Vagina (tissue), 2 donors: ENCODE data around the gene TDRD6. TPM values are rescaled to one million over a fixed set of nuclear protein-coding genes. Genes with fewer than 3 reads are reported as not detected.

Source experiments
- DNase-seq, 2 donors: peaks; one replicate each; pipeline ENCODE4 v3.0.0-alpha.2; 2017; ENCODE audit errors: extremely low spot score in 2 of 2
- H3K27ac ChIP-seq: fragments of 200-600 bp; sonication (generic); one replicate; pipeline ENCODE4 v1.5.1; 2019
- H3K27me3 ChIP-seq: fragments of 200-600 bp; sonication (generic); one replicate; pipeline ENCODE4 v1.5.1; 2019
- H3K36me3 ChIP-seq, 2 donors: fragments of 200-600 bp; sonication (generic); one replicate each; pipeline ENCODE4 v1.5.1; 2017 to 2019
- H3K4me1 ChIP-seq: fragments of 200-600 bp; sonication (generic); one replicate; pipeline ENCODE4 v1.5.1; 2019
- H3K4me3 ChIP-seq, 2 donors: fragments of 200-600 bp; sonication (generic); 1 replicate in 1 of 2; 2 replicates in 1 of 2; pipeline ENCODE4 v1.5.1; 2016 to 2019
- H3K9me3 ChIP-seq: fragments of 200-600 bp; sonication (generic); one replicate; pipeline ENCODE4 v1.5.1; 2019
- POLR2A ChIP-seq, 2 donors: fragments of 450-650 bp; IDR thresholded peaks; one replicate each; pipeline ENCODE4 v1.6.1; 2017; ENCODE audit warnings: antibody characterized with exemption in 2 of 2, mild to moderate bottlenecking in 2 of 2, moderate library complexity in 2 of 2
- POLR2AphosphoS5 ChIP-seq, 2 donors: sonication (generic); formaldehyde crosslinking; IDR thresholded peaks; one replicate each; pipeline ENCODE4 v1.9.0; 2017; ENCODE audit warnings: antibody characterized with exemption in 2 of 2, mild to moderate bottlenecking in 2 of 2, low read depth in 1 of 2; ENCODE audit not compliant: insufficient read depth in 1 of 2
- intact Hi-C: fragments of 100-400 bp; cut with DNase I; formaldehyde crosslinking; loops from one replicate; pipeline ENCODE4 v1.15.1; 2023
- total RNA-seq: library from RNA; depleted of rRNA; stranded (reverse); fragments of >200 nt; gene quantifications from one replicate; pipeline ENCODE4 v1.2.3, GENCODE V29; 2016
- TF ChIP-seq, protein P1 (sequence below), 3 experiments: fragments of 450-650 bp in 2 of 3; fragments of 200-600 bp in 1 of 3; sonication (generic) in 1 of 3; IDR thresholded peaks; one replicate each; pipeline ENCODE4 v1.5.1; 2017 to 2019; ENCODE audit warnings: antibody characterized with exemption in 3 of 3, mild to moderate bottlenecking in 2 of 3, moderate library complexity in 2 of 3

Gene TDRD6
- total RNA-seq, 1 donor from 2014 or later: 0.49 TPM

DNA sequence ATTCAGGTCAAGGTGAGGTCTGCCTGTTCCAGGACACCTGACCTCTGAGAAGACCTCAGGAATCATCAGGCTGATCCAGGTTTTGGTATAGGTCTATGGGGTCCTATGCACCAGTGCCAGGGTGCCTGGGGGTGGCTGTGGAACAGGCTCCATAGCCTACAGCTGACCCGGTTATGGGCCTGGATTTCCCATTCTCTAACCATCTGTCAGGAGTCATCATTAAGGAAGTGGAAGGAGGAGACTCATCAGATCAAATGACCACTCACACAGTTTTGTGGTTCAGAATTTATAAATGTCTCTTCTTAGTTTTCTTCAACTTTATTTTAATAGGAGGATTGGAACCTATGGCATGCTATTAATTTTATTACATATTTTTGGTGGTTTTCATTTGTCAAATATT is 32.7 kb downstream of the TDRD6 start:
- TF ChIP-seq POLR2A (IDR thresholded peaks at IDR 0.05): no peak
- Histone ChIP-seq H3K4me1 (no peaks in the 10 kb centered on the region), H3K9me3 (no peaks in the 10 kb centered on the region), H3K36me3 (no peaks in the 10 kb centered on the region), H3K27ac (no peak overlapping the region), H3K27me3 (no peaks in the 10 kb centered on the region), H3K4me3 (no peak overlapping the region)
- intact Hi-C loops: no loop called here
- DNase-seq: no peak

DNA sequence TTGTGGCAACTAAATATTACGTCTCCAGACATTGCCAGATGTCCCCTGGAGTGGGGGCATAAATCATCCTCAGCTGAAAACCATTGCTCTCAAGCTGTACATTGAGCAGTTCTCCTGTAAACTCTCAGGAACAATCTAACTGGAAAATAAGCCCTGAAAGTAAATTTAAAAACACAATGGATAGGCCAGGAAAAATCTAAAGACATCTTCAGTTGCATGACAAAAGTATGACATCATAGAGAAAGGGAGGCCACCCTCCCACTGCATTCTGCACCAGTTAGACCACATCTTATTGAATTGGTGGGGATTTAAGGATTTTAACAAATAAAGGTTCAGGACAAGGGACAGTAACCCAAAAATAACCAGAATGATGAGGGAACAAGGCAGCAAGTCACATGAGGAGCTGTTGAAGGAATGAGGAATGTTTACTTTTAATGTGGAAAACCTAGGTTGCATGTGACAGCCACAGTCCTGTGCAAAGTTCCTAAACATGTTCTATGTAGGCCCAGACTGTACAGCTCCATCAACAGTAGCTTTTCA is 42.2 kb downstream of the TDRD6 start:
- TF ChIP-seq POLR2AphosphoS5 (IDR thresholded peaks at IDR 0.05; ENCODE audit: insufficient read depth in 1 of 2, low read depth in 1 of 2) (no peak), POLR2A (IDR thresholded peaks at IDR 0.05) (no peak)
- intact Hi-C loops: no loop called here
- Histone ChIP-seq H3K27me3 (no peaks in the 10 kb centered on the region), H3K27ac (no peak overlapping the region), H3K9me3 (no peaks in the 10 kb centered on the region), H3K4me1 (peaks cover 7% of the 10 kb centered on the region), H3K4me3 (no peak overlapping the region), H3K36me3 (no peaks in the 10 kb centered on the region)
- DNase-seq: no peak

DNA sequence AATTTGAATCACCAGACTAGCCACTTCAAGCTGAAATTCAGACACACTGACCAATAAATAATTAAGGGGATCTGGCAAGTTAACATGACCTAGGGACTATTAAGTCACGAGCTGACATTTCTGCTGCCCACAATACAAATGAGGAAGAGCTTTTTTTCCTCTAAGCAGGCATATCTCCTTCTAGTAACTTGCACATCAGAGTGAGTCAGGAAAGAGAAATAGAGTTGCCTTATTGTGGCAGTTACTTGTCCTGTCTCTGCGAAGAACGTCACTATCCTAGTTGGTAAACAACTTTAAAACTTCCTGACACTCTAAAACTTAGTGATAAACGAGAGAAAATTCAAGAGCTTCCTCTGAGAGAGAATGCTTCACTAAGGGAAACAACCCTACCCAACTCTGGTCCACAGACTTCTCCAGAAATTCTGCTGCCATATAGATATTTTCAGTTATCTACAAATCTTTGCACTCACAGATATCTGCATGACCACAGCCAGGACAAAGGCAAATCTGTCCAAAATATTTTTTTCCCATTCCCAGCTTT is 43.3 kb downstream of the TDRD6 start:
- H3K36me3 ChIP-seq: no peaks in the 10 kb centered on the region
- no peaks in the 10 kb centered on the region for H3K27me3 ChIP-seq
- TF ChIP-seq, protein P1, sequence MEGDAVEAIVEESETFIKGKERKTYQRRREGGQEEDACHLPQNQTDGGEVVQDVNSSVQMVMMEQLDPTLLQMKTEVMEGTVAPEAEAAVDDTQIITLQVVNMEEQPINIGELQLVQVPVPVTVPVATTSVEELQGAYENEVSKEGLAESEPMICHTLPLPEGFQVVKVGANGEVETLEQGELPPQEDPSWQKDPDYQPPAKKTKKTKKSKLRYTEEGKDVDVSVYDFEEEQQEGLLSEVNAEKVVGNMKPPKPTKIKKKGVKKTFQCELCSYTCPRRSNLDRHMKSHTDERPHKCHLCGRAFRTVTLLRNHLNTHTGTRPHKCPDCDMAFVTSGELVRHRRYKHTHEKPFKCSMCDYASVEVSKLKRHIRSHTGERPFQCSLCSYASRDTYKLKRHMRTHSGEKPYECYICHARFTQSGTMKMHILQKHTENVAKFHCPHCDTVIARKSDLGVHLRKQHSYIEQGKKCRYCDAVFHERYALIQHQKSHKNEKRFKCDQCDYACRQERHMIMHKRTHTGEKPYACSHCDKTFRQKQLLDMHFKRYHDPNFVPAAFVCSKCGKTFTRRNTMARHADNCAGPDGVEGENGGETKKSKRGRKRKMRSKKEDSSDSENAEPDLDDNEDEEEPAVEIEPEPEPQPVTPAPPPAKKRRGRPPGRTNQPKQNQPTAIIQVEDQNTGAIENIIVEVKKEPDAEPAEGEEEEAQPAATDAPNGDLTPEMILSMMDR (IDR thresholded peaks at IDR 0.05): no peak
- TF ChIP-seq POLR2A (IDR thresholded peaks at IDR 0.05): no peak
- no peak for TF ChIP-seq POLR2AphosphoS5 (IDR thresholded peaks at IDR 0.05; ENCODE audit: insufficient read depth in 1 of 2, low read depth in 1 of 2)
- no peak overlapping the region for H3K4me3 ChIP-seq
- peaks cover 13% of the 10 kb centered on the region for H3K4me1 ChIP-seq
- no peak for DNase-seq
- H3K9me3 ChIP-seq: no peaks in the 10 kb centered on the region
- intact Hi-C loops: no loop called here
- no peak overlapping the region for H3K27ac ChIP-seq

DNA sequence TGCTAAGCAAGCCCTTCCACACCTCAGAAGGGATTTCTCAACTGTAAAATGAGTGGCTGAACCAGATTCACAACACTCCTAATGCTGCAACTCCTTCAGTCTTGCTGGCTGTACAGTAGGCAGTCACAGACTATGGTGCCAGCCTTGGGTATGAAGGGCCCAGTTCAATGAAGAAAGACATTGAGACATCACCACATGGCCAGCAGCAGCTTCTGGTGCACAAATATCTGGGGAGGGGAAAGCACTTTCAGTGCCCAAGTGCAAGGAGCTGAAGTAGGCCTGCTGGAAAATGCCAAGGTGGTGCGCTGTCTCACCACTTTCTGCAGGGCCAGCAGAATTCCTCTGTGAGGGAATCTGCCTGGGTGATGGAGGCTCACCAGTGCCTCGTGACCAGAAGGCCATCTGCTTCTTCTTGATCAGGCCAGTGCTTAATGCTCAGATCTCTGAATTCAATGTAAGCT is 45.7 kb downstream of the TDRD6 start:
- TF ChIP-seq POLR2A (IDR thresholded peaks at IDR 0.05) (no peak), POLR2AphosphoS5 (IDR thresholded peaks at IDR 0.05; ENCODE audit: insufficient read depth in 1 of 2, low read depth in 1 of 2) (no peak)
- TF ChIP-seq, protein P1 (IDR thresholded peaks at IDR 0.05): no peak

DNA sequence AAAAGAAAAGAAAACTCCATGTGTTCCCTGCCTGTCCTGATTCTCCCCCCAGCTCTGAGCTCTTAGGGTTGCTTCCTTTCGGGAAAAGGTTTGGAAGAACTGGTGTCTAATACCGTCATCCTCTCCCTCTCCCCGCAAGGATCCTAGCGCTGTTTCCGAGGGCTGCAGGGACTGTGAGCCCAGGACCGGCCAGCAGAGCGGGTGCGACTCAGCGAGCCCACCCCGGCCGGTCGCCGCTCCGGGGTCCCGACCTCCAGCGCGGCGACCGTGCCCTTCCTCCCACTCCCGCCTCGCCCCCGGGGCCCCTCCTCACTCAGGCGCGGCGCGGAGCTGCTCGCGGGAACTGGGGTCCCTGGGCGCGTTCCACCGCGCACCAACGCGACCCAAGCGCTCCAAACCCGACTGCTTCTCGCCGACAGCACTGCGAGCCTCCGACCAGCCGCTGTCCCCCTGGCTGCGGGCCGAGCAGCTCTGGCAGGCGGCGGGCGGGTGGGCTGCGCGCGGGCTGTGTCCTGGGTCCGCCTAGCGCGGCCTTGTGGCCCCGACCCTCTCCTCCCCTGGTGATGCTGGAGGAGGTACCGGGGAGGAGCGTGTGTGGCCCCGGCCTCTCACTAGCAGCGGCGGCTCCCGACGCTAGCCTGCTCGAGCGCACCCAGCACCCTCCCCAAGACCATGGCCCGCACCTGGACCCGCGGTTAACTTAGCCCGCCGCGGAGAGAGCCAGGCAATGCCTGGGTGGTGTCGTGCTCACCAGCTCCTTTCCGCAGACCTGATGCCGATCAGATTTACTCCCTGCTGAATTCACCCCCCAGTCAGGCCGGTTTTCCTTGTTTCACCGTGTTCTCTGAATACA is 47.4 kb downstream of the TDRD6 start, which contains the start of gene PLA2G7:
Gene PLA2G7, minus strand, starts transcription at position 509 of the 853 bp plus-strand sequence. CDS start 12,484 bp downstream, outside the sequence.
- Histone ChIP-seq H3K27ac (no peak within 1 kb of the TSS), H3K9me3 (no peaks in the 10 kb centered on the region), H3K4me3 (peak within 1 kb of the TSS; percentile 49 to 52), H3K36me3 (no peaks in the 10 kb centered on the region), H3K27me3 (no peaks in the 10 kb centered on the region), H3K4me1 (peaks cover 13% of the 10 kb centered on the region)
- no peak for DNase-seq
- intact Hi-C loops: no loop called here
- no peak for TF ChIP-seq POLR2A (IDR thresholded peaks at IDR 0.05)
- TF ChIP-seq POLR2AphosphoS5 (IDR thresholded peaks at IDR 0.05; ENCODE audit: insufficient read depth in 1 of 2, low read depth in 1 of 2): no peak
- TF ChIP-seq, protein P1 (IDR thresholded peaks at IDR 0.05): no peak

More for the DNA sequence above, 45.7 kb downstream of the TDRD6 start:
- H3K27ac ChIP-seq: no peak overlapping the region
- no peak overlapping the region for H3K4me3 ChIP-seq
- no peak for DNase-seq
- H3K4me1 ChIP-seq: peaks cover 13% of the 10 kb centered on the region
- intact Hi-C loops: no loop called here
- H3K27me3 ChIP-seq: no peaks in the 10 kb centered on the region
- no peaks in the 10 kb centered on the region for H3K9me3 ChIP-seq
- H3K36me3 ChIP-seq: no peaks in the 10 kb centered on the region
